Measurements from ENCODE around the gene AOC2. TPM values are rescaled to one million over a fixed set of nuclear protein-coding genes. Genes with fewer than 3 reads are reported as not detected.

Gene AOC2
- total and polyA plus RNA-seq, 2 of the 13 experiments (the other 11 are each of a cell fraction or from before 2014, with no cell fraction given): 1.2 to 3.3 TPM

GRCh38 chr17:42889809-42890208, 45.4 kb downstream of the AOC2 start:
- no peaks in the 10 kb centered on the region for H3K79me2 ChIP-seq (ENCODE audit: insufficient read depth, low read length)
- no peak for ATAC-seq
- DNase-seq (ENCODE audit: low spot score): no peak
- in situ Hi-C loops (cut with HindIII; ENCODE audit: extremely low pct_ligation_motif_present, low pct_unique_long_range_greater_than_20kb) (no loop called here), intact Hi-C loops (cut with micrococcal nuclease; ENCODE audit: unreplicated experiment) (no loop called here)
- H4K20me1 ChIP-seq (ENCODE audit: insufficient read depth, low read length): no peaks in the 10 kb centered on the region
- H3K9ac ChIP-seq (ENCODE audit: insufficient read depth, low read depth, low read length): no peak overlapping the region
- H3K27me3 ChIP-seq (ENCODE audit: control insufficient read depth in 1 of 2, insufficient read depth in 2 of 2, low read length in 2 of 2): no peaks in the 10 kb centered on the region
- BruUV-seq (replicated peaks): no TSS peak
- H3K4me2 ChIP-seq (ENCODE audit: low read depth, low read length): no peak overlapping the region
- H3K4me1 ChIP-seq (ENCODE audit: insufficient read depth, low read length): peaks cover 98% of the 10 kb centered on the region
- H3K4me3 ChIP-seq (replicated peaks in 1 of 3; ENCODE audit: insufficient read depth in 1 of 3, low read depth in 2 of 3, low read length in 3 of 3): no peak overlapping the region
- TF ChIP-seq EP300 (IDR thresholded peaks at IDR 0.05; ENCODE audit: low read depth in 2 of 2, low read length in 2 of 2) (0 out of 4 replicates have a peak, but pooled peaks of 1 of the 2 experiments have one; percentile 3), EP300 (CRISPR knock-in tag; IDR thresholded peaks at IDR 0.05; ENCODE audit: borderline replicate concordance) (no peak), HMG20A (CRISPR knock-in tag; IDR thresholded peaks at IDR 0.05; ENCODE audit: borderline replicate concordance) (no peak)
- 88% methylated on average over 7 of the region's 7 CpGs for WGBS (ENCODE audit: low lambda C conversion rate)
- FAIRE-seq: no peak
- no peaks in the 10 kb centered on the region for H3K36me3 ChIP-seq (replicated peaks in 1 of 2; ENCODE audit: control insufficient read depth in 1 of 2, insufficient read depth in 2 of 2, low read length in 2 of 2)
- ChIA-PET CTCF (ENCODE audit: low intra/inter-chr PET ratio, low total read pairs) (no interaction called here), POLR2A (interaction anchor here (1.5 kb wide), 1 partner anchor 110 kb away, joined by 4 read pairs; the partner anchor contains the start of gene WNK4)
- no peak overlapping the region for H3K27ac ChIP-seq (ENCODE audit: extremely low read length, insufficient read depth, low read length)
- H2AFZ ChIP-seq (ENCODE audit: low read length): no peak overlapping the region
- no peaks in the 10 kb centered on the region for H3K9me3 ChIP-seq (ENCODE audit: low read length)

- WGBS (ENCODE audit: low lambda C conversion rate): 4% methylated on average over 10 of the region's 10 CpGs
- TF ChIP-seq ETV5 (CRISPR knock-in tag; IDR thresholded peaks at IDR 0.05; ENCODE audit: borderline replicate concordance) (no peak), BORCS8-MEF2B (CRISPR knock-in tag; IDR thresholded peaks at IDR 0.05) (no peak), THAP8 (CRISPR knock-in tag; IDR thresholded peaks at IDR 0.05; ENCODE audit: borderline replicate concordance) (no peak), MBNL3 (CRISPR knock-in tag; conservative IDR thresholded peaks at IDR 0.05) (no peak), SPEN (CRISPR knock-in tag; IDR thresholded peaks at IDR 0.05; ENCODE audit: low read depth) (peak; percentile 49; the same call in 1 of the 2 replicates), ZNF652 (CRISPR knock-in tag; IDR thresholded peaks at IDR 0.05; ENCODE audit: borderline replicate concordance, low read depth) (peak; percentile 55), ESRRA (CRISPR knock-in tag; IDR thresholded peaks at IDR 0.05; ENCODE audit: low read depth) (no peak), ZNF660 (CRISPR knock-in tag; IDR thresholded peaks at IDR 0.05; ENCODE audit: borderline replicate concordance, low read depth) (no peak), SIN3B (IDR thresholded peaks at IDR 0.05; ENCODE audit: low read length) (no peak), NCOR1 (IDR thresholded peaks at IDR 0.05; ENCODE audit: borderline replicate concordance, low read length) (peak; percentile 9; the same call in 1 of the 2 replicates), ZNF879 (CRISPR knock-in tag; IDR thresholded peaks at IDR 0.05) (0 out of 2 replicates have a peak, but pooled peaks have one; percentile 26), ZNF841 (CRISPR knock-in tag; IDR thresholded peaks at IDR 0.05; ENCODE audit: borderline replicate concordance) (no peak), MIXL1 (CRISPR knock-in tag; IDR thresholded peaks at IDR 0.05) (peak; percentile 64; the same call in 1 of the 2 replicates), MTERF4 (CRISPR knock-in tag; IDR thresholded peaks at IDR 0.05) (no peak)
These were observed 47.3 kb downstream of the AOC2 start for GRCh38 chr17:42891539-42892152.

More at GRCh38 chr17:42891539-42892152, 47.3 kb downstream of the AOC2 start:
- ChIA-PET CTCF (ENCODE audit: low intra/inter-chr PET ratio, low total read pairs) (no interaction called here), POLR2A (interaction anchor here (0.8 to 3.6 kb wide), 15 partner anchors 10 to 213 kb away, joined by 3 to 20 read pairs (median 4); partner anchors contain the start of genes BECN1, PSME3, RPL27 and VPS25)
- Histone ChIP-seq H3K27me3 (ENCODE audit: control insufficient read depth in 1 of 2, insufficient read depth in 2 of 2, low read length in 2 of 2) (no peaks in the 10 kb centered on the region), H4K20me1 (ENCODE audit: insufficient read depth, low read length) (no peaks in the 10 kb centered on the region), H2AFZ (ENCODE audit: low read length) (no peak overlapping the region), H3K4me1 (ENCODE audit: insufficient read depth, low read length) (peaks cover 98% of the 10 kb centered on the region), H3K9me3 (ENCODE audit: low read length) (no peaks in the 10 kb centered on the region), H3K9ac (ENCODE audit: insufficient read depth, low read depth, low read length) (peak overlapping the region; percentile 59), H3K36me3 (replicated peaks in 1 of 2; ENCODE audit: control insufficient read depth in 1 of 2, insufficient read depth in 2 of 2, low read length in 2 of 2) (no peaks in the 10 kb centered on the region), H3K4me3 (replicated peaks in 1 of 3; ENCODE audit: insufficient read depth in 1 of 3, low read depth in 2 of 3, low read length in 3 of 3) (peak overlapping the region in 2 of 3 experiments; percentile 9 to 39; a peak in 2 of 6 replicates), H3K27ac (ENCODE audit: extremely low read length, insufficient read depth, low read length) (peak overlapping the region; percentile 79), H3K4me2 (ENCODE audit: low read depth, low read length) (peak overlapping the region; percentile 74), H3K79me2 (ENCODE audit: insufficient read depth, low read length) (no peaks in the 10 kb centered on the region)
- in situ Hi-C loops (cut with HindIII; ENCODE audit: extremely low pct_ligation_motif_present, low pct_unique_long_range_greater_than_20kb): no loop called here
- ATAC-seq (peak; percentile 76), FAIRE-seq (peak; percentile 43), DNase-seq (ENCODE audit: low spot score) (peak; percentile 63)
- BruUV-seq (replicated peaks): no TSS peak
- intact Hi-C loops (cut with micrococcal nuclease; ENCODE audit: unreplicated experiment): no loop called here

Data from HepG2 (cell line).